Mucosa of rectum (tissue), 2 donors: ENCODE results near the gene FKBP6.

Source experiments
- H3K27ac ChIP-seq, 2 donors: one replicate each; pipeline ENCODE4 v1.7.0; 2013; ENCODE audit warnings: inconsistent platforms in 2 of 2, low read depth in 2 of 2, low read length in 2 of 2
- H3K27me3 ChIP-seq, 2 donors: one replicate each; pipeline ENCODE4 v1.7.0; 2013; ENCODE audit warnings: low read length in 2 of 2; ENCODE audit not compliant: control insufficient read depth in 2 of 2, insufficient read depth in 2 of 2
- H3K36me3 ChIP-seq, 2 donors: one replicate each; pipeline ENCODE4 v1.7.0; 2013; ENCODE audit warnings: low read length in 2 of 2; ENCODE audit not compliant: control insufficient read depth in 2 of 2, insufficient read depth in 2 of 2
- H3K4me1 ChIP-seq, 2 donors: one replicate each; pipeline ENCODE4 v1.7.0; 2013; ENCODE audit warnings: low read length in 2 of 2, mild to moderate bottlenecking in 1 of 2; ENCODE audit not compliant: control insufficient read depth in 2 of 2, insufficient read depth in 2 of 2
- H3K4me3 ChIP-seq, 2 donors: one replicate each; pipeline ENCODE4 v1.7.0; 2013; ENCODE audit warnings: low read length in 2 of 2
- H3K9ac ChIP-seq, 2 donors: one replicate each; pipeline ENCODE4 v1.7.0; 2013; ENCODE audit warnings: low read length in 2 of 2, low read depth in 1 of 2, mild to moderate bottlenecking in 1 of 2
- H3K9me3 ChIP-seq, 2 donors: one replicate each; pipeline ENCODE4 v1.7.0; 2013; ENCODE audit warnings: low read length in 2 of 2; ENCODE audit not compliant: control insufficient read depth in 2 of 2
- donor health status: healthy.
- donor health status: Normal muscosa, but diverticular disease.

The FKBP6 gene

GRCh38 chr7:73341877-73342276, 13.9 kb downstream of the FKBP6 start:
- Histone ChIP-seq H3K9me3 (no peaks in the 10 kb centered on the region), H3K4me3 (no peak overlapping the region), H3K27me3 (peaks cover 0 to 7% of the 10 kb centered on the region in 2 donors), H3K27ac (no peak overlapping the region), H3K9ac (no peak overlapping the region), H3K36me3 (no peaks in the 10 kb centered on the region), H3K4me1 (no peaks in the 10 kb centered on the region)

- no peaks in the 10 kb centered on the region for H3K9me3 ChIP-seq
- no peaks in the 10 kb centered on the region for H3K36me3 ChIP-seq
- H3K9ac ChIP-seq: no peak overlapping the region
- H3K27ac ChIP-seq: no peak overlapping the region
- H3K27me3 ChIP-seq: peaks cover 0 to 8% of the 10 kb centered on the region in 2 donors
- no peak overlapping the region for H3K4me3 ChIP-seq
- no peaks in the 10 kb centered on the region for H3K4me1 ChIP-seq
Observed at GRCh38 chr7:73342645-73343044, 14.7 kb downstream of the FKBP6 start.

- no peaks in the 10 kb centered on the region for H3K4me1 ChIP-seq
- no peak overlapping the region for H3K4me3 ChIP-seq
- no peak overlapping the region for H3K9ac ChIP-seq
- no peaks in the 10 kb centered on the region for H3K36me3 ChIP-seq
- no peaks in the 10 kb centered on the region for H3K9me3 ChIP-seq
- H3K27me3 ChIP-seq: peaks cover 0 to 9% of the 10 kb centered on the region in 2 donors
- H3K27ac ChIP-seq: no peak overlapping the region
Observed at GRCh38 chr7:73343671-73344380, 15.9 kb downstream of the FKBP6 start.

- peaks cover 0 to 9% of the 10 kb centered on the region in 2 donors for H3K27me3 ChIP-seq
- H3K9me3 ChIP-seq: no peaks in the 10 kb centered on the region
- no peaks in the 10 kb centered on the region for H3K4me1 ChIP-seq
- H3K27ac ChIP-seq: no peak overlapping the region
- no peak overlapping the region for H3K4me3 ChIP-seq
- no peaks in the 10 kb centered on the region for H3K36me3 ChIP-seq
- no peak overlapping the region for H3K9ac ChIP-seq
Observed at GRCh38 chr7:73345538-73345937, 17.6 kb downstream of the FKBP6 start.

- Histone ChIP-seq H3K36me3 (no peaks in the 10 kb centered on the region), H3K27me3 (peaks cover 0 to 9% of the 10 kb centered on the region in 2 donors), H3K27ac (no peak overlapping the region), H3K4me1 (no peaks in the 10 kb centered on the region), H3K9me3 (no peaks in the 10 kb centered on the region), H3K9ac (no peak overlapping the region), H3K4me3 (no peak overlapping the region)
Observed at GRCh38 chr7:73345951-73346350, 18.0 kb downstream of the FKBP6 start.

GRCh38 chr7:73349763-73350162, 21.8 kb downstream of the FKBP6 start:
- no peak overlapping the region for H3K4me3 ChIP-seq
- H3K36me3 ChIP-seq: no peaks in the 10 kb centered on the region
- H3K9me3 ChIP-seq: peaks cover 0 to 4% of the 10 kb centered on the region in 2 donors
- no peak overlapping the region for H3K9ac ChIP-seq
- H3K27ac ChIP-seq: no peak overlapping the region
- no peaks in the 10 kb centered on the region for H3K4me1 ChIP-seq
- H3K27me3 ChIP-seq: peaks cover 0 to 2% of the 10 kb centered on the region in 2 donors

- Histone ChIP-seq H3K4me3 (no peak overlapping the region), H3K9ac (no peak overlapping the region), H3K4me1 (no peaks in the 10 kb centered on the region), H3K36me3 (no peaks in the 10 kb centered on the region), H3K9me3 (peaks cover 0 to 4% of the 10 kb centered on the region in 2 donors), H3K27ac (no peak overlapping the region), H3K27me3 (peaks cover 0 to 2% of the 10 kb centered on the region in 2 donors)
Observed at GRCh38 chr7:73350306-73351068, 22.5 kb downstream of the FKBP6 start.

GRCh38 chr7:73351447-73352167, 23.6 kb downstream of the FKBP6 start:
- Histone ChIP-seq H3K4me1 (no peaks in the 10 kb centered on the region), H3K36me3 (no peaks in the 10 kb centered on the region), H3K9me3 (peaks cover 0 to 4% of the 10 kb centered on the region in 2 donors), H3K27me3 (peaks cover 0 to 7% of the 10 kb centered on the region in 2 donors), H3K4me3 (no peak overlapping the region), H3K27ac (no peak overlapping the region), H3K9ac (no peak overlapping the region)

GRCh38 chr7:73352784-73353183, 24.8 kb downstream of the FKBP6 start:
- Histone ChIP-seq H3K36me3 (no peaks in the 10 kb centered on the region), H3K9ac (no peak overlapping the region), H3K9me3 (peaks cover 0 to 4% of the 10 kb centered on the region in 2 donors), H3K27me3 (peaks cover 0 to 8% of the 10 kb centered on the region in 2 donors), H3K4me1 (no peaks in the 10 kb centered on the region), H3K27ac (no peak overlapping the region), H3K4me3 (no peak overlapping the region)

- Histone ChIP-seq H3K9me3 (peaks cover 0 to 4% of the 10 kb centered on the region in 2 donors), H3K27ac (no peak overlapping the region), H3K27me3 (peaks cover 0 to 8% of the 10 kb centered on the region in 2 donors), H3K36me3 (no peaks in the 10 kb centered on the region), H3K9ac (no peak overlapping the region), H3K4me1 (peaks cover 0 to 3% of the 10 kb centered on the region in 2 donors), H3K4me3 (no peak overlapping the region)
Observed at GRCh38 chr7:73353243-73353642, 25.3 kb downstream of the FKBP6 start.
